GM19468 (cell line): Measurements from ENCODE around the gene ADORA2B.
A peak's percentile ranks its signal among the peaks of the same experiment; 100 is the strongest.
"Not testable (repeated sequence)": the region's sequence is repeated elsewhere in the genome, so short reads cannot be mapped to it uniquely, and the experiment has no call there.

Experiments
- ATAC-seq: cut with Tn5 transposase; IDR thresholded peaks from one replicate; pipeline ENCODE4 v1.9.1; 2021; ENCODE audit warnings: mild to moderate bottlenecking, moderate library complexity, moderate number of reproducible peaks; ENCODE audit not compliant: unreplicated experiment; ENCODE audit errors: extremely low read depth

ADORA2B gene

DNA sequence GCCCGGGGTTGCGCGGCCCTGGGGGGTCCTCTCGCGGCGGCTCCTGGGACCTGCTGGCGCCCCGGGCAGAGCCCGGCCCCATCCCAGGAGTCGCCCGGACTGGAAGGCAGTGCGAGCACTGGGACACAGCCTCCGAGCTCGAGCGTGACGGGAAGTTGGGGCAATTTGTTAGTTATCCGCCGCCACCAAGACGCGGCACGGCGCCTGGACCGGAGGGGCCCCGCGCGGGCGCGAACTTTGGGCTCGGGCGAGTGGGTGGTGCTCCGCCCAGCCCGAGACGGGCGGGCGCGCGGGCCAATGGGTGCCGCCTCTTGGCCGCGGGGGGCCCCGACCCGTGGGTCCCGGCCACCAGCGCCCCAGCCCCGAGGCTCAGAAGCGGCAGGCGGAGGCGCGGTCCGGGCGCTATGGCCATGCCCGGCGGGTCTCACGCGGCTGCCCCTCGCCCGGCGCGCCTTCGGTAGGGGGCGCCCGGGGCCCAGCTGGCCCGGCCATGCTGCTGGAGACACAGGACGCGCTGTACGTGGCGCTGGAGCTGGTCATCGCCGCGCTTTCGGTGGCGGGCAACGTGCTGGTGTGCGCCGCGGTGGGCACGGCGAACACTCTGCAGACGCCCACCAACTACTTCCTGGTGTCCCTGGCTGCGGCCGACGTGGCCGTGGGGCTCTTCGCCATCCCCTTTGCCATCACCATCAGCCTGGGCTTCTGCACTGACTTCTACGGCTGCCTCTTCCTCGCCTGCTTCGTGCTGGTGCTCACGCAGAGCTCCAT lies at the start of gene ADORA2B:
ADORA2B (plus strand) TSS at position 372 of the 768 bp plus-strand sequence; CDS start at position 491, 119 bp downstream.
- peak; percentile 30 for ATAC-seq

GRCh38 chr17:15896277-15896676 lies 48.7 kb upstream of the ADORA2B start:
- ATAC-seq, result no peak

DNA sequence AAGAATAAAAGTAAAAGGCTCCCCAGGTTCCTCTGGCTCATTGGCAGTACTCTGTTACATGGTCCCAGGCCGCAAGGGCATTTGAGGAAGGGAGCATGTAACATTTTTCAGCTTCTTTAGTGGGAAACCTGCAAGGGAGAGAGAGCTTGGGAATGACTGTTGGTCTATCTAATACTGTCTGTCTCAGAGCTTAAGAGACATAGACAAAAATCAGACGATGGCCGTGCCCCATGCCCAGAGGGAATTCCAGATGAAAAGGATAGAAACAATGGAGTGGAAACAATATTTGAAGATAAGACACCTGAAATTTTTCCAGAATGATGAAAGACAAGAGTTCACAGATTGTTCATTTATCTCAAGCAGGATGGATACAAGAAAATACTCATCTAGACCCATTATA lies 48.1 kb upstream of the ADORA2B start:
- ATAC-seq, result no peak

DNA sequence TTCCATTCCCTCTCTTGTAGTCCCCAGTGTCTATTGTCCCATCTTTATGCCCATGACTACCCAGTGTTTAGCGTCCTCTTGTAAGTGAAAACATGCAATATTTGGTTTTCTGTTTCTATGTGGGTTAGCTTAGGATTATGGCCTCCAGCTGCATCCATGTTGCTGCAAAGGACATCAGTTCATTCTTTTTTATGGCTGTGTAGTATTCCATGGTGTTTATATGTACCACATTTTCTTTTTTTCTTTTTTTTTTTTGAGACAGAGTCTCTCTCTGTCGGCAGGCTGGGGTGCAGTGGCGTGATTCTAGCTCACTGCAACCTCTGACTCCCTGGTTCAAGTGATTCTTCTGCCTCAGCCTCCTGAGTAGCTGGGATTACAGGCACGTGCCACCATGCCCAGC lies 45.3 kb upstream of the ADORA2B start:
- not testable (repeated sequence) for ATAC-seq

DNA sequence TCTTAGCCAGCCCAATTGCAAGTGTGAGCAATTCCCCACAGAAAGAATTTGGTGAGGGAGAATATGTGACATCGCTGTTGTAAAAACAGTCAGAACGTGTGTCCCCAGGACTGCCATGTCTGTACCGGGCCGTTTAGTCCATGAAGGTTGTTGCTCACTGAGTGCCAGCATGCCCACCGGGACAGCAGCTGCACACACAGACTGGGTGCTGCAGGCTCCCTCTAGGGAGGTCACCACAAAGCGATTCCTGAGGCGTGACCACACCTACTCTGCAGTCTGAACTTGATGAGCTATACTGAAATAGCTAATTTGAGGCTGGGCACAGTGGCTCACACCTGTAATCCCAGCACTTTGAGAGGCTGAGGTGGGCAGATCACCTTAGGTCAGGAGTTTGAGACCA lies 44.1 kb upstream of the ADORA2B start:
- ATAC-seq, result no peak

DNA sequence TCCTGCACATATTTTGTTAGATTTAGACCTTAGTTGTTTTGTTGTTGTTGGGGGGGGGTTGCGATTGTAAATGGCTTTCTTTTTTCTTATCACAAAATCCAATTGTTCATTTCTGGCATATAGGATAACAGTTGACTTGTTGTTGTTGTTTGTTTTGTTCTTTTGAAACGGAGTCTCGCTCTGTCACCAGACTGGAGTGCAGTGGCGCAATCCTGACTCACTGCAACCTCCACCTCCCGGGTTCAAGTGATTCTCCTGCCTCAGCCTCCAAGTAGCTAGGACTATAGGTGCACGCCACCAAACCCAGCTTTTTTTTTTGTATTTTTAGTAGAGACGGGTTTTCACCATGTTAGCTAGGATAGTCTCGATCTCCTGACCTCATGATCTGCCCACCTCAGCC lies 39.7 kb upstream of the ADORA2B start:
- not testable (repeated sequence) for ATAC-seq

DNA sequence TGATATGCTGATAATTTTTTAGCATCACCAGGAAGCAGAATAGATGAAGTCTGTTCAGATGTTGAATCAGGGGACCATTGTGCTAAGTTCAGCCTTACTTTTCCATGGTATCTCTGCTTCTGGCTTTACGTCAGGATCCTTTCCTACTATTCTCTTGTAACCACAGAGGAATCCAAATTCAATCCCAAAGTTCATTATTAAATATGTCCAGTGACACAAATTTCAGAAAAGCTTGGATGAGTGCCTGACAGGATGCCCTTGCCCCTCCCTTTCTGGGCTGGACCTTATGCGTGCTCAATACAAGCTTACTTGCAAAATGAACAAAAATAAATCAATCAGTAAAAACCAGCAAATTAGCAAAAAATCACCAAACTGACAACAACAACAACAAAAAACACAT lies 37.6 kb upstream of the ADORA2B start:
- no peak for ATAC-seq

- no peak for ATAC-seq
These were observed 36.6 kb upstream of the ADORA2B start for GRCh38 chr17:15908378-15908777.

DNA sequence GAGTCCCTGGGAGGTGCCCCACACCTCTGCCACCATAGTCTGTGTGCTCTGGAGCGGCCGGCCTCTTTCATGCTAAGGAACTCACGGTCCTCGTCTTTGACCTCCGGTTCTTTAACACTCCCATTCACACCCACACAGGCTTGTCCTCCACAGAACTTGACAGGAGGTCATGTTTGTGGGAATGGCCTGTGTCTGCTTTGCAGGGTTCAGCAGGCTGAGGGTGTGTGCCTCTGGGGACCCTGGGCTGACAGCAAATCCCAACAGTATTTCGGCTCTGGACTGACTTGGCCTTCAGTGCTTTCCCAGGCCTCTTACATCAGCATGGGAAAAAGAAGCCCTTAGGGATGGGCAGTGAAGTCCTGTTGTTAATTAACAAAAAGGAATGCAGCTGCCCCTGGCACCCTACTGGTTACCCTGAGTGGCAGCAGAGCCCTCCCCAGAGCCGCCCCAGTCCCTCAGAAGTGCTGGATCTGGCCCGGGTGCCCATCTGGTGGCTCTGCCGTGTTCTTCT lies 35.4 kb upstream of the ADORA2B start:
- no peak for ATAC-seq

GRCh38 chr17:15910791-15911190 lies 34.1 kb upstream of the ADORA2B start:
- ATAC-seq, result no peak

GRCh38 chr17:15911701-15912100 lies 33.2 kb upstream of the ADORA2B start:
- ATAC-seq, result not testable (repeated sequence)

GRCh38 chr17:15912416-15912955 lies 32.4 kb upstream of the ADORA2B start:
- no peak for ATAC-seq

DNA sequence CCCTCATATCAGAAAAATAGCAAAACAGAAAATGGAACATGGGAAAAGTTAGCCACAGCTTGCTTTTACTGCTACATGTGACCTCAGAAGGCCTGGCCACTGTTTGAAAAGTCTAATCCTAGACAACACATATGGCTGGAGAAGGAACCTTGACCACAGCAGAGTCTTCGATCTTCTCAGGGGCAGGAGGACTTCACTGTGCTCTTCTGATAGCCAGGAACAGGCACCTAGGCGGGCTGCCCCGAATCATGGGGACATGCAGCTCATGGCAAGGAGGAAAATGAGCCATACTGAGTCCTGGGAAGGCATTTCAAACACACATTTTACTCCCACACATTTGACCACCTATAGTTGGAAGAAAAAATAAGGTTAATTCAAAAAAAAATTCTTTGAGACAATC lies 31.1 kb upstream of the ADORA2B start:
- no peak for ATAC-seq

DNA sequence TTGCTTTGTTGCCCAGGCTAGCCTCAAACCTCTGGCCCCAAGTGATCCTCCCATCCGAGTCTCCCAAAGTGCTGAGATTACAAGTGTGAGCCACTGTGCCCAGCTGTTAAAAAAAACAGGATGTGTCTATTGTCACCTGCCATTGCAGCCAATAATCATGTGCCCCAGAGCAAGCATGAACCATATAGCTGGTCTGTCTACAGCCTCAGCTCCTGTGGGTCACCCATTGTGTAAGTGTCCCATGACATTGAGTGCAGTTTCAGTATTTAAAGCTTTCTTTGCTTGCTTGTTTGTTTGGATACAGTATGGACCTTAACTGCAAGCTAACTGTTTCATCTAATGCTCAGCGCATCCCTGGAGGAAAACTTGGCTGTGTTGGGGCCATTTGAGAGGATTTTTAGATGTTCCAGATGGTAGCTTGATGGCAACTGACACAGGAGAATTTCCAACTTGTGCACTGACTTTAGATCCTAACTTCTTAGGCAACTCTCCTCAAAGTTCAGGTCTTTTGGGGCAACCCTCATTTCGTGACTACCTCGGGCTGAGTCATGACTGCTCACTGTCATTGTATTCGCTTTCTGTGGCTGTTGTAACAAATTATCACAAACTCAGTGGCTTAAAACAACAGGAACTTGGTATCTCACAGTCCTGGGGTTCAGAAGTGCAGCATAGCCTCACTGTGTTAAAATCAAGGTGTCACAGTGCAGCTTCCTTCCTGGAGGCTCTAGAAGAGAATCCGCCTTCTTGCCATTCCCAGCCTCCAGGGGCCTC lies 30.3 kb upstream of the ADORA2B start:
- no peak for ATAC-seq

GRCh38 chr17:15915961-15916360 lies 29.0 kb upstream of the ADORA2B start:
- no peak for ATAC-seq

DNA sequence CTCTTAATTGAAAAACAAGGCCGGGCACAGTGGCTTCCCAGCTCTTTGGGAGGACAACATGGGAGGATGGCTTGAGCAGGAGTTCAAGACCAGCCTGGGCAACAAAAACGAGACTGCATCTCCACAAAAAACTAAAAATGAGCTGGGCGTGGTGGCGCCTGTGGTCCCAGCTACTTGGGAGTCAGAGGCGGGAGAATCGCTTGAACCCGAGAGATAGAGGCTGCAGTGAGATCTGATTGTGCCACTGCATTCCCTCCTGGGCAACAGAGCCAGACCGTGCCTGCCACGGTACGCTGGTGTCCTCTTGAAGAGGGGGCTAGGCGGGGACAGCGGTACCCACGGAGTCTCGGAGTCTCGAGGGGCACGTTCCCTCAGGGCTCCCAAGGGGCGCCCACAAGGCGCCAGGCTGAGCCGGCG lies 27.9 kb upstream of the ADORA2B start:
- ATAC-seq, result no peak

DNA sequence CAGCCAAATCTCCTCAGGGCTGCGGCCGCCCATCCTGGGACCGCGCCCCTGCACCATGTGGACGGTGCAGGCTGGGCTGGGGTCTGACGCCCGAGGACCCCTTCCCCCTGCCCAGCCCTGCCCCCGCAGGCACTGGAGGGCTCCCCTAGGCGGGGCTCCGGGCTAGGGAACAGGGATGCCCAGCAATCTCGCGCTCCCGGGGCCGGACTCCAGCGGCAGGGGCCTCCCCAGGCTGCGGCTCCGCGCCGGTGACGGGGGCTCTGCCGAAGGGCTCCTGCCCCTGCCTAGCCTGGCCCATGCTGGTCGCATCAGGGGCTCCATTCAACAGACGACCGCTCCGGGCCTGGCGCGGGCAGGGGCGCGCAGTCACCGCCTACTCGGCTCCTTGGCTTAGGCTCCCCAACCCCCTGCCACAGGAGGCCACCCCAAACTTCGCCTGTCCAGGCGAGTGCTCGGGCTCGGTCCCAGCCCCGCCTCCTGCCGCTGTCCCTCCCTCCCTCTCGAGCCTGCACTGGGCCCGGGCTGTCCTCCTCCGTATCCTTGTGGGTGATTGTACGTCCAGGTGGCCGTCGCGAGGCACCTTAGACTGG lies 27.4 kb upstream of the ADORA2B start:
- no peak for ATAC-seq

- no peak for ATAC-seq
These were observed 26.7 kb upstream of the ADORA2B start for GRCh38 chr17:15918261-15918660.

- no peak for ATAC-seq
These were observed 26.2 kb upstream of the ADORA2B start for GRCh38 chr17:15918661-15919259.

DNA sequence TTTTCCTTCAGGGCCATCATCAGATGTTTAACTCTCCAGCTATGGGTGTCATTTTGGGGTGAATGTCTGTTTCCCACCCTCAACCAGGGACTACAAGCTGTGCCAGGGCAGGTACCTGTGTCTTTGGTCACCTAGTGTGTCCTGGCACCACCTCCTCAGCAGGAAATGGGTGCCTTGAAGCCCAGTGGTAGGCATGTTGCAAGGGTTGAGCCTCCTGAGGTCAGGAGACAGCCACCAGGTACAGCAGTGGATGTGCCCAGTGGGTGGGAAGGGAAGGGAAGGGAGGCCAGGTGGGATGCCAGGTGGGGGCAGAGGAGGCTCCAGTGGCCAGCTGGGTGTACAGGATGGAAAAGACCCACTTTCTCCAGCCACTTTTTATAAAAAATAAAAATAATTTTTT lies 25.5 kb upstream of the ADORA2B start:
- ATAC-seq, result no peak
